ENCODE data around the gene LYPD5. TPM values are rescaled to one million over a fixed set of nuclear protein-coding genes. Genes with fewer than 3 reads are reported as not detected.

Gene LYPD5
- polyA plus RNA-seq, 3 donors: 0.19 to 0.39 (median 0.24) TPM

GRCh38 chr19:43842007-43842406 is 39.8 kb upstream of the LYPD5 start:
- no peak overlapping the region for H3K27ac ChIP-seq (ENCODE audit: low read depth in 1 of 2, low read length in 2 of 2)
- H3K4me2 ChIP-seq (replicated peaks; ENCODE audit: extremely low read depth, low read length, poor library complexity, severe bottlenecking): no peak overlapping the region
- DNase-seq: no peak
- Mint-ChIP-seq H3K9me3 (peaks cover 49 to 84% (median 76%) of the 10 kb centered on the region in 7 donors), H3K4me1 (no peaks in the 10 kb centered on the region), H3K27ac (no peak overlapping the region), H3K27me3 (ENCODE audit: low read depth in 3 of 3) (no peaks in the 10 kb centered on the region), H3K36me3 (peaks cover 67 to 78% of the 10 kb centered on the region in 2 donors), H3K4me3 (no peak overlapping the region)
- no peaks in the 10 kb centered on the region for H4K20me1 ChIP-seq (ENCODE audit: insufficient read depth, low read length)
- no peak overlapping the region for H2AFZ ChIP-seq (ENCODE audit: insufficient read depth, low read depth, low read length, poor library complexity, severe bottlenecking)
- TF ChIP-seq CTCF (IDR thresholded peaks at IDR 0.05): no peak
- no peaks in the 10 kb centered on the region for H3K4me1 ChIP-seq (ENCODE audit: control insufficient read depth in 1 of 2, insufficient read depth in 2 of 2, low read length in 2 of 2)
- H3K27me3 ChIP-seq (ENCODE audit: control insufficient read depth in 2 of 2, insufficient read depth in 2 of 2, low read length in 2 of 2): no peaks in the 10 kb centered on the region
- H3K36me3 ChIP-seq (replicated peaks in 1 of 2; ENCODE audit: control insufficient read depth in 1 of 2, insufficient read depth in 2 of 2, low read length in 2 of 2): peaks cover 40 to 89% of the 10 kb centered on the region in 2 donors
- H3K9me3 ChIP-seq (replicated peaks in 1 of 2; ENCODE audit: control insufficient read depth in 1 of 2, insufficient read depth in 1 of 2, low read length in 2 of 2): peaks cover 40 to 97% of the 10 kb centered on the region in 2 donors
- no peak overlapping the region for H3K9ac ChIP-seq (ENCODE audit: insufficient read depth, low read length, poor library complexity, severe bottlenecking)
- H3K4me3 ChIP-seq (replicated peaks in 1 of 3; ENCODE audit: low read depth in 2 of 3, low read length in 3 of 3): peak overlapping the region in 1 of 3 experiments; percentile 34
- WGBS (ENCODE audit: insufficient coverage): no CpG with 5 or more reads among the region's 2 CpGs
- H3K79me2 ChIP-seq (ENCODE audit: insufficient read depth, low read length): no peaks in the 10 kb centered on the region
- intact Hi-C loops (cut with micrococcal nuclease): no loop called here

GRCh38 chr19:43839139-43839538 is 36.9 kb upstream of the LYPD5 start:
- H3K4me1 Mint-ChIP-seq: no peaks in the 10 kb centered on the region
- no peaks in the 10 kb centered on the region for H3K27me3 Mint-ChIP-seq (ENCODE audit: low read depth in 3 of 3)
- Histone ChIP-seq H4K20me1 (ENCODE audit: insufficient read depth, low read length) (no peaks in the 10 kb centered on the region), H3K9me3 (replicated peaks in 1 of 2; ENCODE audit: control insufficient read depth in 1 of 2, insufficient read depth in 1 of 2, low read length in 2 of 2) (peaks cover 55 to 90% of the 10 kb centered on the region in 2 donors), H2AFZ (ENCODE audit: insufficient read depth, low read depth, low read length, poor library complexity, severe bottlenecking) (no peak overlapping the region), H3K4me2 (replicated peaks; ENCODE audit: extremely low read depth, low read length, poor library complexity, severe bottlenecking) (no peak overlapping the region), H3K9ac (ENCODE audit: insufficient read depth, low read length, poor library complexity, severe bottlenecking) (no peak overlapping the region), H3K79me2 (ENCODE audit: insufficient read depth, low read length) (no peaks in the 10 kb centered on the region), H3K27me3 (ENCODE audit: control insufficient read depth in 2 of 2, insufficient read depth in 2 of 2, low read length in 2 of 2) (no peaks in the 10 kb centered on the region), H3K27ac (ENCODE audit: low read depth in 1 of 2, low read length in 2 of 2) (no peak overlapping the region), H3K4me3 (replicated peaks in 1 of 3; ENCODE audit: low read depth in 2 of 3, low read length in 3 of 3) (no peak overlapping the region), H3K36me3 (replicated peaks in 1 of 2; ENCODE audit: control insufficient read depth in 1 of 2, insufficient read depth in 2 of 2, low read length in 2 of 2) (peaks cover 61 to 92% of the 10 kb centered on the region in 2 donors), H3K4me1 (ENCODE audit: control insufficient read depth in 1 of 2, insufficient read depth in 2 of 2, low read length in 2 of 2) (no peaks in the 10 kb centered on the region)
- peaks cover 50 to 84% (median 80%) of the 10 kb centered on the region in 7 donors for H3K9me3 Mint-ChIP-seq
- no peak overlapping the region for H3K4me3 Mint-ChIP-seq
- intact Hi-C loops (cut with micrococcal nuclease): no loop called here
- no peak overlapping the region for H3K27ac Mint-ChIP-seq
- H3K36me3 Mint-ChIP-seq: peaks cover 75 to 84% of the 10 kb centered on the region in 2 donors
- TF ChIP-seq CTCF (IDR thresholded peaks at IDR 0.05): no peak
- DNase-seq: no peak

Measured in CD14-positive monocyte (primary cell).